ENCODE measurements around the gene POTEF.
"Not testable (repeated sequence)": the region's sequence is repeated elsewhere in the genome, so short reads cannot be mapped to it uniquely, and the experiment has no call there.

Gene POTEF

GRCh38 chr2:130127726-130128125 lies 1.3 kb downstream of the POTEF start:
- not testable (repeated sequence) for DNase-seq

DNA sequence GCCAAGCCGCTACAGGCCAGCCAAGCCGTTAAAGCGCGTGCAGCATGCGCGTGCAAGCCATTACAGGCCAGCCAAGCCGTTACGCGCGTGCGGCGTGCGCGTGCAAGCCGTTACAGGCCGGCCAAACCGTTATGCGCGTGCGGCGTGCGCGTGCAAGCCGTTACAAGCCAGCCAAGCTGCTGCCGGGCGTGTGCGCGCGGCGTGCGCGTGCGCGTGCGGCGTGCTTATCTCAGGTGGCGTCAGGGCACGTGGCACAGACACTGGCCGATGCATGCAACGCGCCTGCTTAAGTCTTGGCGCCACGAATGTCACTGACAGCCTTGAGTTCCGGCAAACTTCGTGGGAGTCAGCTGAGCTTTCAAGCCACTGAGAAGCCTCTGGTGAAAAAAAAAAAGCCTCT lies 8.1 kb downstream of the POTEF start:
- DNase-seq = not testable (repeated sequence)

DNA sequence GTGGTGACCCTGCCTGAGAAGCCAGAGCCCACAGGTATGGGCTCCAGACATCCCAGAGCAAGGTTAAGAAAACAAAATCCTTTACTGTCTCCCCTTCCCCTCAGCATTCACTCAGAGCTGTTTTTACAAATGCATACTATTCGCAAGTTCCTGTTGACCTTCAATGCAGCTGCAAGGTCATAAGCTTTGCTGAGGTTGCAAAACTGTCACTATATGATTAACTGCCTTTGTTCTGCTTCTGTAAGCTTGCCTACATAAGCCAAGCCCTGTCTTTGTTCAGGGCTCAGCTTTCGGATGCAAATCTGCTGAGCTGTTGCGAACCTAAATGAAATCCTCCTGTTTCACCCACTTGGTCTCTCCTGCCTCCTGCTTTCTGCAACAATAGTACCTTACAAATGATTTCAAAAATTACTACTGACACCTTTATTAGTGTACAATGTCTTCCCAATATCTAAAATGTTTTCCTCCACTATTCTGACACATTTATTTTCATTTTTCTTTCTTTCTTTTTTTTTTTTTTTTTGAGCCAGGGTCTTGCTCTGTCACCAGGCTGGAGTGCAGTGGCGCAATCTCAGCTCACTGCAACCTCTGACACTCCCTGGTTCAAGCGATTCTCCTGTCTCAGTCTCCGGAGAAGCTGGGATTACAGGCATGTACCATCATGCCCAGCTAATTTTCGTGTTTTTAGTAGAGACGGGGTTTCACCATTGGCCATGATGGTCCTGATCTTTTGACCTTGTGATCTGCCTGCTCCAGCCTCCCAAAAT lies 26.2 kb downstream of the POTEF start:
- not testable (repeated sequence) for DNase-seq

DNA sequence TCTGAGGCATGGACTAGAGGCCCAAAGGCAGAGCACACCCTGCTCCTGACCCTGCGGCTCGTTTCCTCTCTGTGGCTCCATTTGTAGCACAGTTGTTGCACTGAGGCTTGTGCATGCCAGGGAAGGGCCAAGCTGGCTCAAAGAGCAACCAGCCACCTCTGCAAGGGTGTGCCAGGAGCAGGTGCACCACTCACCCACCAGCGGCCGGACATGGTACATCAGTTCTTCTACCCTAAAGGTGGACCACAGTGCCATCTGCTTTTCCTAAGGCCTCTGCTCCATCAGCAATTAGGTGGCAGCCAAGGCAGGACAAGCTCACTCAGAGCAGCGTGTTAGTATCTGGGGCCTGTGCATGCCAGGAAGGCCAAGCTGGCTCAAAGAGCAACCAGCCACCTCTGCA lies 66.4 kb downstream of the POTEF start:
- DNase-seq = not testable (repeated sequence)

DNA sequence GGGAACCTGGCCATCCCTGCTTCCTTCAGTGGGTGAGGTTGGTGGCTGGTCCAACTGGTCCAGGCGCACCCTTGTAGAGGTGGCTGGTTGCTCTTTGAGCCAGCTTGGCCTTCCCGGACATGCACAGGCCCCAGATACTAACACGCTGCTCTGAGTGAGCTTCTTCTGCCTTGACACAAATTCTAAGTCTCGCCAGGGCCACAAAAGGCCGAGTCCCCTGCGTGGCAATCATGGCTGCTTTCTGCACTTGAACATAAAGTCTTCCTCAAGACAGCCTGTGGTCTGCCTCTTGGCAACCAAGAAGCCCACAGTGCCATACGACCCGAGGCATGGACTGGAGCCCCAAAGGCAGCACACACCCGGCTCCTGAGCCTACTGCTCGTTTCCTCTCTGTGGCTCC lies 69.0 kb downstream of the POTEF start:
- DNase-seq = not testable (repeated sequence)

DNA sequence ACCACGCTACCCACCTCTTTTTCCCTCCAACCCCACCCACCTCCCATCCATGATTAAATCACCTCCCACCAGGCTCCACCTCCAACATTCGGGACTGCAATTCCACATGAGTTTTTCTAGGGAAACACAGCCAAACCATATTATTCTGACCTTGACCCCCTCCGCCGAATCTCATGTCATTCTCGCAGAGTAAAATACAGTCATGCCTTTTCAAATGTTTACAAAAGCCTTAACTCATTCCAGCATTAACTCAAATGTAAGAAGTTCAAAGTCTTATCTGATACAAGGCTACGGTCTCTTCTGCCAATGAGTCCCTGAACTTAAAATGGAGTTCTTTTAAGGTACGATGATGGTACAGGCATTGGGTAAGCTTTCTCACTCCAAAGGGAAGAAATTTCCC lies 72.7 kb downstream of the POTEF start:
- not testable (repeated sequence) for DNase-seq

- not testable (repeated sequence) for DNase-seq
Observed at GRCh38 chr2:130053217-130053911, 75.7 kb downstream of the POTEF start.

GRCh38 chr2:130052376-130052775 lies 76.6 kb downstream of the POTEF start:
- DNase-seq = not testable (repeated sequence)

GRCh38 chr2:130048422-130048821 lies 80.6 kb downstream of the POTEF start:
- not testable (repeated sequence) for DNase-seq

DNA sequence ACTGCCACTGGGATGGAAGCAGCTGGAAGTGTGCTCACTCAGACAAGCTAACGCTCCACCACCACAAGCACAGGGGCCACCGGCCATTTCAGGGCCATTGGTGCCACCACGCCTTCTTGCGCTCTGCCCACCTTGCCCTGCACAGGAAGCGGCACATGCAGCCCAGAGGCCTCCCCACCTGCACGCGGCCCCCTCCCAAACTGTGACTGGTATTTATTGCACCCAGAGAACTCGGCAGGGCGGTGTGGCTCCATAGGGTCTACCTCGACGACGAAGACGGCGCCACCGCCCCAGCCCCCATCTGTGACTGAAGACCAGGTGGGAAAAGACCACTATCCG lies 90.8 kb downstream of the POTEF start:
- not testable (repeated sequence) for DNase-seq

DNA sequence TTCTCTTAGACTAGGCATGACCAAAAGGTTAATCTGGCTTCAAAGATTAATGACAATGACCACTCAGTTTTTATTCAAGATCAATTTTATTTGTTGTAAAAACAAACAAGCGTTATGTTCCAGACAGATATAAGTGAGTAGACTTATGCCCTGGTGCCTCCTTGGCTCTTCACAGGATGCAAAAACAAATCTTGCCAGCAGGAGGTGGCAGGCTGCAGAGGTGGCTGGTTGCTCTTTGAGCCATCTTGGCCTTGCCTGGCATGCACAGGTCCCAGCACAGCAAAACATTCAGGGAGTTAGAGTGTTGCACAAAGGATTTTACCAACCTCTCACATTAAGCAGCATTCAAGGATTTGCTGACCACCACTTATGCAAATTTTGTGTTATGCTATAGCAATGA lies 103.1 kb downstream of the POTEF start:
- not testable (repeated sequence) for DNase-seq

Data from T-helper 1 cell (primary cell).